Gastrocnemius medialis (tissue), 4 donors: ENCODE data around the gene DTD1.

Source experiments
- POLR2A ChIP-seq, 2 donors: fragments of 450-650 bp; IDR thresholded peaks; one replicate each; pipeline ENCODE4 v1.6.1; 2017; ENCODE audit warnings: antibody characterized with exemption in 2 of 2, mild to moderate bottlenecking in 2 of 2, moderate library complexity in 2 of 2
- TF ChIP-seq, protein P1 (sequence below), 5 experiments: fragments of 450-650 bp in 3 of 5; fragments of 200-600 bp in 2 of 5; sonication (generic) in 2 of 5; IDR thresholded peaks in 4 of 5; conservative IDR thresholded peaks in 1 of 5; 1 replicate in 4 of 5; 2 replicates in 1 of 5; pipeline ENCODE4 v1.5.1; 2016 to 2019; ENCODE audit warnings: antibody characterized with exemption in 5 of 5, mild to moderate bottlenecking in 3 of 5, moderate library complexity in 3 of 5

DNA sequence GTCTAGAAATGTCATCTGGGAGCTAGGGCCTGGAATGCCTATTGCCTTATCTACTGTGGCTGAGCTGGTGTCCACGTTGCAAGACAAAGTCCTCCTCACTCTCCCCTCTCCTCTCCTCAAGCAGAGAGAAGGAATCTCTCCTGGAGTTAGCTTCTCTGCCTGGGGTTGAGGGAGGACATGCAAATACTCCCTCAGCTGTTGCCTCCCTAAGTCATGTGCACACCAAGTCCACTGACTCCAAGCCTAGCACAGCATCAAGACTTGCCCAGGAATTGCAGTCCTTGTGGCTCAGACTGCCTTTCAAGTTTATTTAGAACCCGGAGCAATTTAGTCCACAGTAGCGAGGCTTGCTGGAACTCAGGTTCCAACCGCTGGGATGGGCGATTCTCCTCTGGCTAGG, 187.8 kb downstream of the DTD1 start:
- TF ChIP-seq, protein P1, sequence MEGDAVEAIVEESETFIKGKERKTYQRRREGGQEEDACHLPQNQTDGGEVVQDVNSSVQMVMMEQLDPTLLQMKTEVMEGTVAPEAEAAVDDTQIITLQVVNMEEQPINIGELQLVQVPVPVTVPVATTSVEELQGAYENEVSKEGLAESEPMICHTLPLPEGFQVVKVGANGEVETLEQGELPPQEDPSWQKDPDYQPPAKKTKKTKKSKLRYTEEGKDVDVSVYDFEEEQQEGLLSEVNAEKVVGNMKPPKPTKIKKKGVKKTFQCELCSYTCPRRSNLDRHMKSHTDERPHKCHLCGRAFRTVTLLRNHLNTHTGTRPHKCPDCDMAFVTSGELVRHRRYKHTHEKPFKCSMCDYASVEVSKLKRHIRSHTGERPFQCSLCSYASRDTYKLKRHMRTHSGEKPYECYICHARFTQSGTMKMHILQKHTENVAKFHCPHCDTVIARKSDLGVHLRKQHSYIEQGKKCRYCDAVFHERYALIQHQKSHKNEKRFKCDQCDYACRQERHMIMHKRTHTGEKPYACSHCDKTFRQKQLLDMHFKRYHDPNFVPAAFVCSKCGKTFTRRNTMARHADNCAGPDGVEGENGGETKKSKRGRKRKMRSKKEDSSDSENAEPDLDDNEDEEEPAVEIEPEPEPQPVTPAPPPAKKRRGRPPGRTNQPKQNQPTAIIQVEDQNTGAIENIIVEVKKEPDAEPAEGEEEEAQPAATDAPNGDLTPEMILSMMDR (IDR thresholded peaks at IDR 0.05 in 4 of 5, conservative IDR thresholded peaks at IDR 0.05 in 1 of 5) = no peak
- no peak for TF ChIP-seq POLR2A (IDR thresholded peaks at IDR 0.05)
